Measurements from ENCODE around the gene AKNA.
A peak's percentile ranks its signal among the peaks of the same experiment; 100 is the strongest.

Gene AKNA

GRCh38 chr9:114394523-114395333, 6.9 kb upstream of the AKNA start:
- DNase-seq: no peak

- DNase-seq: no peak
These were observed 4.9 kb upstream of the AKNA start for GRCh38 chr9:114392749-114393112.

GRCh38 chr9:114390952-114391351, 3.2 kb upstream of the AKNA start:
- DNase-seq: no peak

- DNase-seq: no peak
These were observed 2.0 kb upstream of the AKNA start for GRCh38 chr9:114389612-114390368.

GRCh38 chr9:114388764-114389375, 1.1 kb upstream of the AKNA start:
- no peak for DNase-seq

GRCh38 chr9:114388357-114388682, 538 bp upstream of the AKNA start:
- no peak for DNase-seq

GRCh38 chr9:114386886-114387679, 699 bp downstream of the AKNA start:
- no peak for DNase-seq

- no peak for DNase-seq
These were observed 1.4 kb downstream of the AKNA start for GRCh38 chr9:114386361-114386885.

- peak; percentile 85 for DNase-seq
These were observed 2.2 kb downstream of the AKNA start for GRCh38 chr9:114385397-114386181.

GRCh38 chr9:114384836-114385396, 2.9 kb downstream of the AKNA start:
- no peak for DNase-seq

GRCh38 chr9:114384341-114384740, 3.4 kb downstream of the AKNA start:
- DNase-seq: no peak

- no peak for DNase-seq
These were observed 4.1 kb downstream of the AKNA start for GRCh38 chr9:114383521-114384231.

GRCh38 chr9:114382699-114383520, 4.9 kb downstream of the AKNA start:
- DNase-seq: peak; percentile 70

- no peak for DNase-seq
These were observed 8.9 kb downstream of the AKNA start for GRCh38 chr9:114378883-114379282.

GRCh38 chr9:114378016-114378415, 9.8 kb downstream of the AKNA start:
- DNase-seq: no peak

GRCh38 chr9:114376586-114377445, 11.0 kb downstream of the AKNA start:
- no peak for DNase-seq

GRCh38 chr9:114375386-114376175, 12.2 kb downstream of the AKNA start:
- DNase-seq: no peak

GRCh38 chr9:114374936-114375335, 12.8 kb downstream of the AKNA start:
- no peak for DNase-seq

Data from activated CD4-positive, alpha-beta T cell treated with anti-CD3 and anti-CD28 coated beads, Interleukin-2, amount 50 U/mL, for 1 hour (primary cell).